ENCODE results near the gene TESK2.

Gene TESK2

GRCh38 chr1:45351508-45351907 lies 139.5 kb downstream of the TESK2 start:
- Histone ChIP-seq H3K27ac (ENCODE audit: low read depth, low read length) (no peak overlapping the region), H2AFZ (ENCODE audit: low read length, unreplicated experiment) (no peak overlapping the region), H3K36me3 (ENCODE audit: insufficient read depth, low read length) (no peaks in the 10 kb centered on the region), H3K79me2 (ENCODE audit: control insufficient read depth, insufficient read depth, low read length, unreplicated experiment) (no peaks in the 10 kb centered on the region), H3K4me3 (ENCODE audit: low read depth, low read length) (no peak overlapping the region), H3K27me3 (ENCODE audit: insufficient read depth, low read length) (no peaks in the 10 kb centered on the region), H3K4me1 (ENCODE audit: control insufficient read depth, insufficient read depth, low read length, unreplicated experiment) (peaks cover 15% of the 10 kb centered on the region)

DNA sequence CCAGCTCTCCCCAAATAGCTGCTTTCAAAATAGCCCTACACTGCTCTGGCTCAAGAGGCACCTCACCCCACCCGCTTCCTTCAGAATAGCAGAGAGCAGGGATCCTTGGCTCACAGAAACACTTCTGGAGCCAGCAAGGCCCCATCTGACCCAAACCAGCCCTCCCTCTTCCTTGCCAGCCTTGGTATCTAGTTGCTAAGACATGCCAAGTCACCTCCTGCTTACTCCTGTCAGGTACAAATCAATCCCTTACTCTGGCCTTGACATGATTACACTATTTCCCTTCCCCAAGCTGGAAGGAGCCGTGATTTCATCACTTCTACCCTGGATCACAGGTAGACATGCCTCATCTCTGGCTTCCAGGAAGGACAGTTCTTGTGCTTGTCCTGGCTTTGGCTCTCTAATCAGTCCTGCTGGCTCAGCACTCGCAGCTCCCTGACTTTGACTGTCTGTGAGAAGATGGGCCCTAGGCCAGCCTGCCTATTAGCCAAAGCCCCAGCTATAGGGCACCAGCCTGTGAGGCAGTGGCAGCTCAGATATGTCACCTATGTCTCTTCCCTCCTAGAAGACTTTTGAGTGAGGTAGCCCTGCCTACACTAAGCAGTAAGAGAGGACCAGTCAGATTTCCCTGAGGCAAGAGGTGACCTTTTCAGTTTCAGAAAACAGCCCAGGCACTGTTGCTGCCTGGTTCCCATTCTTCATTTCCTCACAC lies 141.8 kb downstream of the TESK2 start:
- H3K27ac ChIP-seq (ENCODE audit: low read depth, low read length), result no peak overlapping the region
- no peaks in the 10 kb centered on the region for H3K27me3 ChIP-seq (ENCODE audit: insufficient read depth, low read length)
- H3K36me3 ChIP-seq (ENCODE audit: insufficient read depth, low read length), result peaks cover 3% of the 10 kb centered on the region
- no peak overlapping the region for H2AFZ ChIP-seq (ENCODE audit: low read length, unreplicated experiment)
- no peaks in the 10 kb centered on the region for H3K79me2 ChIP-seq (ENCODE audit: control insufficient read depth, insufficient read depth, low read length, unreplicated experiment)
- peaks cover 15% of the 10 kb centered on the region for H3K4me1 ChIP-seq (ENCODE audit: control insufficient read depth, insufficient read depth, low read length, unreplicated experiment)
- H3K4me3 ChIP-seq (ENCODE audit: low read depth, low read length), result no peak overlapping the region

DNA sequence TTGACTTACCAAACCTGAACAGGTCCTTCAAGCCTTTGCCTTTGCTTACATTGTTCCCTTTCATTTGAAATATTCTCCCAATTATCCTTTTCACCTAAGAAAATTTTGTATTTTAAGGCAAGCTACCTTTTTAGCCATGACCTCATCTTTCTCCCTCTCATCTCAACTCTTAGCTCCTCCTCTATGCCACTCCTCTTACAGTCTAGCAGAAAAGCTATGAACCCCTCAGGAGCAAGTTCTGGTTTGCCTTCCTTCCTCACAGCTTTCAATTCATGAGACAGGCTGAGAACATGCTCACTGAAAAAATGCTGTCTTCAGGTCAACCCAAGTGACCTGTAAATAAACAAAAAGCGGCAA lies 142.4 kb downstream of the TESK2 start:
- H3K79me2 ChIP-seq (ENCODE audit: control insufficient read depth, insufficient read depth, low read length, unreplicated experiment), result no peaks in the 10 kb centered on the region
- peaks cover 9% of the 10 kb centered on the region for H3K36me3 ChIP-seq (ENCODE audit: insufficient read depth, low read length)
- H3K27ac ChIP-seq (ENCODE audit: low read depth, low read length), result no peak overlapping the region
- no peaks in the 10 kb centered on the region for H3K27me3 ChIP-seq (ENCODE audit: insufficient read depth, low read length)
- no peak overlapping the region for H3K4me3 ChIP-seq (ENCODE audit: low read depth, low read length)
- peaks cover 15% of the 10 kb centered on the region for H3K4me1 ChIP-seq (ENCODE audit: control insufficient read depth, insufficient read depth, low read length, unreplicated experiment)
- H2AFZ ChIP-seq (ENCODE audit: low read length, unreplicated experiment), result no peak overlapping the region

DNA sequence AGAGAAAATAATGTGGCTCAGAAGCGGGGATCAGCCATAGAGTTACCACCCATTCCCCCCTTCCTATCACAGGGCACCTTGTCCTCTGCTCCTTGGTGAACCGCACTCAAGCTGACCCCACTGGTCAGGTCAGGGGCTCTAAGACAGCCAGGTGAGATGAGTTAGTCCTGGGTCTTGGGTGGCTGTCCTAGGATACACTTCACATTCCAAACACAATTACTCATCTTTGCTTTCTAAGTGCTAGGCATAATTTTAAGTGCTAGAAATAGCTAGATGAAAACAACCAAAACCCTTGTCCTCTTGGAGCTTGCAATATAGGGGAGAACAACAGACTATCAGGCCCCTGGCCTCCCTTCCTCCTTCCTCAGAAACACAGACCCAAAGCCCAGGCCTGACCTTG lies 142.9 kb downstream of the TESK2 start:
- H3K36me3 ChIP-seq (ENCODE audit: insufficient read depth, low read length), result peaks cover 14% of the 10 kb centered on the region
- no peak overlapping the region for H2AFZ ChIP-seq (ENCODE audit: low read length, unreplicated experiment)
- no peaks in the 10 kb centered on the region for H3K27me3 ChIP-seq (ENCODE audit: insufficient read depth, low read length)
- H3K4me1 ChIP-seq (ENCODE audit: control insufficient read depth, insufficient read depth, low read length, unreplicated experiment), result peaks cover 15% of the 10 kb centered on the region
- no peak overlapping the region for H3K4me3 ChIP-seq (ENCODE audit: low read depth, low read length)
- no peaks in the 10 kb centered on the region for H3K79me2 ChIP-seq (ENCODE audit: control insufficient read depth, insufficient read depth, low read length, unreplicated experiment)
- no peak overlapping the region for H3K27ac ChIP-seq (ENCODE audit: low read depth, low read length)

DNA sequence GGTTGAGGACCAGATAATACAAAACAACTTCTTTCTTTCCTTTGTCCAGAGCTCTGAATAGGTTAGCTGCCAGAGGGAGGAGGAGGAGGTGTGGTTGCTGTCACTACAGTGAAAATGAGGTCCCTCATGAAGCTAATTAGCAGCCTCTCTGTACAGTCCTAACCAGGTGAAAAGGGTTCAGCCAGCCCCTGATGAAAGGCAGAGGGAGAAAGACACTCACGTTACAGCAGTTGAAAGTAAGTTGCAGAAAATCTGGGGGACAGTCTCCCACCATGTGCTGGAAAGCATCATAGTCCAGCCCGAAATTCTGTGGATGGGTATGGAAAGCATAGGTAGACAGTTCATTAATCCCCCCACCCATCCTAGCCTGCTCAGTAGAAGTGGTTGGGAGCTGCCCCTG lies 144.5 kb downstream of the TESK2 start:
- Histone ChIP-seq H3K27ac (ENCODE audit: low read depth, low read length) (no peak overlapping the region), H2AFZ (ENCODE audit: low read length, unreplicated experiment) (no peak overlapping the region), H3K36me3 (ENCODE audit: insufficient read depth, low read length) (peaks cover 29% of the 10 kb centered on the region), H3K4me1 (ENCODE audit: control insufficient read depth, insufficient read depth, low read length, unreplicated experiment) (peaks cover 18% of the 10 kb centered on the region), H3K79me2 (ENCODE audit: control insufficient read depth, insufficient read depth, low read length, unreplicated experiment) (peaks cover 9% of the 10 kb centered on the region), H3K27me3 (ENCODE audit: insufficient read depth, low read length) (no peaks in the 10 kb centered on the region), H3K4me3 (ENCODE audit: low read depth, low read length) (no peak overlapping the region)

DNA sequence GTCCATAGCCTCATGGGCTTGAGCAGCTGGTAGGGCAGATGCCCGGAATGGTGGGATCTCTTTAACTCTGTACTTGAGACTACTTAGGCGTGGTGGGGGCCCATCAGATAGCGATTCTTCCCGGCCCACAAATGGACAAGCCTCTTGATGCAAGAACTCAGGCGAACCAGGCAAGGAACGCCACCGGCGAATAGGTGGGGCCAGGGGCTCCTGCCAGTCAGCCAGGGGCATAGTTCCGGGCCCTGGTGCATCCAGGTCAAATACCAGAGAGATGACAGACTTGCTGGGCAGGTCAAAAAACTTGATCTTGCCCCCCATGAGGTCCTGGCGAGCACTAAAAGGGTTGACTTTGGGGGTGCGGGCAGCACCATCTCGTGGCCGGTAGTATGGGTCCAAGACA lies 145.9 kb downstream of the TESK2 start:
- H3K4me1 ChIP-seq (ENCODE audit: control insufficient read depth, insufficient read depth, low read length, unreplicated experiment), result peaks cover 25% of the 10 kb centered on the region
- peaks cover 29% of the 10 kb centered on the region for H3K36me3 ChIP-seq (ENCODE audit: insufficient read depth, low read length)
- H3K4me3 ChIP-seq (ENCODE audit: low read depth, low read length), result no peak overlapping the region
- H3K27ac ChIP-seq (ENCODE audit: low read depth, low read length), result no peak overlapping the region
- H2AFZ ChIP-seq (ENCODE audit: low read length, unreplicated experiment), result no peak overlapping the region
- H3K27me3 ChIP-seq (ENCODE audit: insufficient read depth, low read length), result no peaks in the 10 kb centered on the region
- peaks cover 21% of the 10 kb centered on the region for H3K79me2 ChIP-seq (ENCODE audit: control insufficient read depth, insufficient read depth, low read length, unreplicated experiment)

DNA sequence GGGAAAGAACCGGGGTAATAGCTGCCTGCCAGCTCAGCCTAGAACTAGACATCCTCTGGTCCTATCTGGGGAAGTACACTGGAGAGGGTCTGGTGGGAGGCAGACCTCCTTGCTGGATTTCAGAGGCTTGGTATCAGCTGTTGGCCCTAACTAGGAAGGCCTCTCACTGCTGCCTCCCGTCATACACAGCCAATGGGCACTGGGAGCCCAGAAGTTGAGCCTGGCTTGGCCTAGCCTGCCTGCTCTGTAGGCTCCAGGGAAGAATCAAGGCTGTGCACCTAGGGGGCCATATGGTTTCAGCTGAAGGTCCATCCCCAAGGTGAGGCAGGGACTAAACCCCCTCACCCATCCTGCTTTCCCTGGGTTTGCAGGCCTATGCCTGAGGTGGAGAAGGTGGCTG lies 146.5 kb downstream of the TESK2 start:
- Histone ChIP-seq H3K27me3 (ENCODE audit: insufficient read depth, low read length) (no peaks in the 10 kb centered on the region), H2AFZ (ENCODE audit: low read length, unreplicated experiment) (no peak overlapping the region), H3K4me3 (ENCODE audit: low read depth, low read length) (no peak overlapping the region), H3K79me2 (ENCODE audit: control insufficient read depth, insufficient read depth, low read length, unreplicated experiment) (peaks cover 21% of the 10 kb centered on the region), H3K36me3 (ENCODE audit: insufficient read depth, low read length) (peaks cover 29% of the 10 kb centered on the region), H3K27ac (ENCODE audit: low read depth, low read length) (no peak overlapping the region), H3K4me1 (ENCODE audit: control insufficient read depth, insufficient read depth, low read length, unreplicated experiment) (peaks cover 25% of the 10 kb centered on the region)

GRCh38 chr1:45340816-45341466 lies 150.0 kb downstream of the TESK2 start:
- Histone ChIP-seq H2AFZ (ENCODE audit: low read length, unreplicated experiment) (no peak overlapping the region), H3K36me3 (ENCODE audit: insufficient read depth, low read length) (peaks cover 35% of the 10 kb centered on the region), H3K4me1 (ENCODE audit: control insufficient read depth, insufficient read depth, low read length, unreplicated experiment) (peaks cover 15% of the 10 kb centered on the region), H3K27ac (ENCODE audit: low read depth, low read length) (peak overlapping the region; percentile 84), H3K4me3 (ENCODE audit: low read depth, low read length) (peak overlapping the region; percentile 91), H3K79me2 (ENCODE audit: control insufficient read depth, insufficient read depth, low read length, unreplicated experiment) (peaks cover 31% of the 10 kb centered on the region), H3K27me3 (ENCODE audit: insufficient read depth, low read length) (no peaks in the 10 kb centered on the region)

DNA sequence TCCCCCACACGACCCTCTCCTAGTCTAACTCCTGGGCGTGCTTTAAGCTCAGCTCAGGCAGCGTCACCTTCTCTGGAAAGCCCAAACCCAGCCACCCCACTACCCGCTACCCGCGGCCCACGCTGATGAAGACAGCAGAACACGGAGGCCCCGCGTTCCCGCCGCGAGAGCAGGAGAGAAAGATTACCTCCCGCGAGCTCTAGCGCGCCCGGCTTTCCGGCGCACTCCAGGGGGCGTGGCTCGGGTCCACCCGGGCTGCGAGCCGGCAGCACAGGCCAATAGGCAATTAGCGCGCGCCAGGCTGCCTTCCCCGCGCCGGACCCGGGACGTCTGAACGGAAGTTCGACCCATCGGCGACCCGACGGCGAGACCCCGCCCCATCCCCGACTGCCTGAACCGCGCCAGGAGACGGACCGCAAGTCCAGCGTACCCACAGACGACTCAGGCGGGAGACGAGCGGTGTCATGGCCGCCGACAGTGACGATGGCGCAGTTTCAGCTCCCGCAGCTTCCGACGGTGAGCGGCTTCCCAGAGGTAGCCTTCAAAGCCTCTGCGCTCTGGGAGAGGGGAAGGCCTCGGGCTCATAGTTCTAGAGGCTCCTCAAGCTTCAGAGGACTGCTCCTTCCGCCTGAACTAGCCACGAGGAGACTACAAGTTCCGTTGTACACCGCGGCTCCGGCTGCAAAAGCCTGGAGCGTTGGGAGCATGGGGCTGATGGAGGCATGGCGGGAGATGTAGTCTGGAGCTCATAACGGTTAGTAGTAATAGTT lies 151.0 kb downstream of the TESK2 start, which contains the start of the genes MUTYH and TOE1:
MUTYH (minus strand) TSS at position 652 of the 770 bp plus-strand sequence. CDS start 5,935 bp downstream, outside the sequence.
TOE1 (plus strand) TSS at position 382 of the 770 bp plus-strand sequence; CDS start at position 465, 83 bp downstream.
- H3K27me3 ChIP-seq (ENCODE audit: insufficient read depth, low read length), result no peaks in the 10 kb centered on the region
- H3K36me3 ChIP-seq (ENCODE audit: insufficient read depth, low read length), result peaks cover 35% of the 10 kb centered on the region
- peak within 1 kb of the TSS; percentile 91 for H3K4me3 ChIP-seq (ENCODE audit: low read depth, low read length)
- peaks cover 15% of the 10 kb centered on the region for H3K4me1 ChIP-seq (ENCODE audit: control insufficient read depth, insufficient read depth, low read length, unreplicated experiment)
- H3K79me2 ChIP-seq (ENCODE audit: control insufficient read depth, insufficient read depth, low read length, unreplicated experiment), result peaks cover 31% of the 10 kb centered on the region
- H2AFZ ChIP-seq (ENCODE audit: low read length, unreplicated experiment), result peak within 1 kb of the TSS; percentile 49
- peak within 1 kb of the TSS; percentile 84 for H3K27ac ChIP-seq (ENCODE audit: low read depth, low read length)

GRCh38 chr1:45337630-45338325 lies 153.2 kb downstream of the TESK2 start:
- no peaks in the 10 kb centered on the region for H3K27me3 ChIP-seq (ENCODE audit: insufficient read depth, low read length)
- H3K27ac ChIP-seq (ENCODE audit: low read depth, low read length), result no peak overlapping the region
- H3K4me1 ChIP-seq (ENCODE audit: control insufficient read depth, insufficient read depth, low read length, unreplicated experiment), result peaks cover 15% of the 10 kb centered on the region
- peaks cover 31% of the 10 kb centered on the region for H3K79me2 ChIP-seq (ENCODE audit: control insufficient read depth, insufficient read depth, low read length, unreplicated experiment)
- H2AFZ ChIP-seq (ENCODE audit: low read length, unreplicated experiment), result no peak overlapping the region
- H3K36me3 ChIP-seq (ENCODE audit: insufficient read depth, low read length), result peaks cover 21% of the 10 kb centered on the region
- H3K4me3 ChIP-seq (ENCODE audit: low read depth, low read length), result no peak overlapping the region
